Endodermal cell (in vitro differentiated cells): ENCODE data around the gene RAB31. TPM values are rescaled to one million over a fixed set of nuclear protein-coding genes. Genes with fewer than 3 reads are reported as not detected.

Source experiments
- DNase-seq: peaks from one replicate; pipeline ENCODE4 v3.0.0-alpha.2; 2017
- H3K27ac ChIP-seq: 2 replicates; pipeline ENCODE4 v1.5.1; 2013; ENCODE audit warnings: mild to moderate bottlenecking, low read depth, low read length, moderate library complexity
- H3K27me3 ChIP-seq: 2 replicates; pipeline ENCODE4 v1.6.1; 2013; ENCODE audit warnings: mild to moderate bottlenecking, low read length, moderate library complexity; ENCODE audit not compliant: insufficient read depth, control insufficient read depth, poor library complexity, severe bottlenecking
- H3K36me3 ChIP-seq: 2 replicates; pipeline ENCODE4 v1.7.0; 2013; ENCODE audit warnings: mild to moderate bottlenecking, low read length, moderate library complexity; ENCODE audit not compliant: control insufficient read depth, insufficient read depth
- H3K4me1 ChIP-seq: one replicate; pipeline ENCODE4 v1.7.0; 2013; ENCODE audit warnings: low read length; ENCODE audit not compliant: control insufficient read depth, insufficient read depth
- H3K4me3 ChIP-seq: 2 replicates; pipeline ENCODE4 v1.5.1; 2013; ENCODE audit warnings: mild to moderate bottlenecking, low read length, moderate library complexity
- H3K9ac ChIP-seq: 2 replicates; pipeline ENCODE4 v1.6.1; 2013; ENCODE audit warnings: mild to moderate bottlenecking, low read length, moderate library complexity; ENCODE audit not compliant: poor library complexity, severe bottlenecking; ENCODE audit errors: extremely low read depth
- H3K9me3 ChIP-seq: 2 replicates; pipeline ENCODE4 v1.6.1; 2013; ENCODE audit warnings: mild to moderate bottlenecking, low read length, moderate library complexity; ENCODE audit not compliant: control insufficient read depth
- H3K27ac Mint-ChIP-seq: 2 replicates; pipeline ENCODE4 v1.8.0; 2020; ENCODE audit warnings: mixed read lengths
- H3K27me3 Mint-ChIP-seq: 2 replicates; pipeline ENCODE4 v1.8.0; 2021; ENCODE audit warnings: mild to moderate bottlenecking, mixed read lengths; ENCODE audit not compliant: insufficient read depth
- H3K36me3 Mint-ChIP-seq: 2 replicates; pipeline ENCODE4 v1.8.0; 2020; ENCODE audit warnings: low read depth, mixed read lengths
- H3K4me1 Mint-ChIP-seq: 2 replicates; pipeline ENCODE4 v1.8.0; 2020; ENCODE audit warnings: mixed read lengths
- H3K4me3 Mint-ChIP-seq: 2 replicates; pipeline ENCODE4 v1.8.0; 2020; ENCODE audit warnings: mild to moderate bottlenecking, moderate library complexity, mixed read lengths
- H3K9me3 Mint-ChIP-seq: 2 replicates; pipeline ENCODE4 v1.8.0; 2020; ENCODE audit warnings: mild to moderate bottlenecking, mixed read lengths
- WGBS, 2 experiments: methylation state at CpG; one replicate each; pipeline versions ENCODE4 v1.1.5 to v1.1.7; 2013; ENCODE audit warnings: missing lambda C conversion rate in 2 of 2, mixed read lengths in 1 of 2; ENCODE audit not compliant: insufficient coverage in 1 of 2, insufficient read length in 1 of 2; 5-methylcytosine and 5-hydroxymethylcytosine counted together
- total RNA-seq, 2 donors: library from RNA; stranded (reverse); fragmentation: NEBNext Ultra II Directional in 1 of 2; extraction: Animal tissue kit (Norgen Biotek cat#: 25700) in 1 of 2; gene quantifications; 2 replicates in 1 of 2; 3 replicates in 1 of 2; pipeline ENCODE4 v1.2.1, GENCODE V29; 2021
- TF ChIP-seq, protein P1 (sequence below): fragments of 200-600 bp; sonication (generic); conservative IDR thresholded peaks from 2 replicates; pipeline ENCODE4 v1.5.0; 2021; ENCODE audit warnings: antibody characterized with exemption, mild to moderate bottlenecking

The RAB31 gene
- total RNA-seq, 2 donors from 2014 or later = 11.7 to 20.3 TPM

DNA sequence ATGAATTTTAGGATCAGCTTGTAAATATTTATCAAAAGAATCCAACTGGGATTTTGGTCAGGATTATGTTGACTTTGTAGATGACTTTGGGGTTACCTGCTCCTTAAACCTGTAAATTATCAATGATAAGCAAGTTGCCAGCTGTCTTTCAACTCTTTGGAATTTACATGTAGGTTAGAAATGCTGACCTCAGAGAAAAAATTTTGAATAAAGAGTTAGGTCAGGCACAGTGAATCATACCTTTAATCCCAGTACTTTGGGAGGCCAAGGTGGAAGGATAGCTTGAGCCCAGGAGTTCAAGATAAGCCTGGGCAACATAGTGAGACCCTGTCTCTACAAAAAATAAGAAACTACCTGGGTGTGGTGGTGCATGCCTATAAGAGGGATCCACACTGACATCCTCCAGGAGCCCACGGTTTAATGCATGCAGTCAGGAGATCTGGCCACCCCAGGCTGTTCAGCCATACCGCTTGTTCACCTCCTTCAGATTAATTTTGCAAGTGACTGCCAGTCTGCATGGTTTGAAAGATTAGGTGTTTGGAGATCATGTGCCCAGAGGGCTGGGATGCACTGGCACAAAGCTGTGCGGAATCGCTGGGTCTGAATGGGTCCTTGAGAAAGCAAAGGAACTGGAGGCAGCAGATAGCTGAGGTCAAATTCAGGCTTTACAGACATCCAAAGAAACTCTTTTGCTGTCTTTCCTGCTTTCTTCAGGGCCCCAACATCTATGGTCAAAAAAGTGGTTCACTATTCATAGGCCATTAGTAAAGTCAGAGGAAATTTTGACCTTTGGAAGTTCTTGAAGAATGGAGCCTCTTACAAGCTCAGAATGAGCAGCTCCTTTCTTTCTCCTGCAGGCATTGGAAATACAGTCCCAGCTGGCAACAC lies 94.3 kb downstream of the RAB31 start:
- Mint-ChIP-seq H3K4me1 (peaks cover 19% of the 10 kb centered on the region), H3K4me3 (no peak overlapping the region), H3K27ac (peak overlapping the region; percentile 14), H3K36me3 (peaks cover 4% of the 10 kb centered on the region), H3K27me3 (peaks cover 12% of the 10 kb centered on the region), H3K9me3 (peaks cover 10% of the 10 kb centered on the region)
- no peaks in the 10 kb centered on the region for H3K36me3 ChIP-seq
- H3K9me3 ChIP-seq = peaks cover 6% of the 10 kb centered on the region
- H3K4me3 ChIP-seq = no peak overlapping the region
- WGBS, 2 experiments = 96 to 100% methylated on average over 3 to 4 of the region's 4 CpGs
- H3K27ac ChIP-seq = no peak overlapping the region
- peaks cover 9% of the 10 kb centered on the region for H3K4me1 ChIP-seq
- TF ChIP-seq, protein P1, sequence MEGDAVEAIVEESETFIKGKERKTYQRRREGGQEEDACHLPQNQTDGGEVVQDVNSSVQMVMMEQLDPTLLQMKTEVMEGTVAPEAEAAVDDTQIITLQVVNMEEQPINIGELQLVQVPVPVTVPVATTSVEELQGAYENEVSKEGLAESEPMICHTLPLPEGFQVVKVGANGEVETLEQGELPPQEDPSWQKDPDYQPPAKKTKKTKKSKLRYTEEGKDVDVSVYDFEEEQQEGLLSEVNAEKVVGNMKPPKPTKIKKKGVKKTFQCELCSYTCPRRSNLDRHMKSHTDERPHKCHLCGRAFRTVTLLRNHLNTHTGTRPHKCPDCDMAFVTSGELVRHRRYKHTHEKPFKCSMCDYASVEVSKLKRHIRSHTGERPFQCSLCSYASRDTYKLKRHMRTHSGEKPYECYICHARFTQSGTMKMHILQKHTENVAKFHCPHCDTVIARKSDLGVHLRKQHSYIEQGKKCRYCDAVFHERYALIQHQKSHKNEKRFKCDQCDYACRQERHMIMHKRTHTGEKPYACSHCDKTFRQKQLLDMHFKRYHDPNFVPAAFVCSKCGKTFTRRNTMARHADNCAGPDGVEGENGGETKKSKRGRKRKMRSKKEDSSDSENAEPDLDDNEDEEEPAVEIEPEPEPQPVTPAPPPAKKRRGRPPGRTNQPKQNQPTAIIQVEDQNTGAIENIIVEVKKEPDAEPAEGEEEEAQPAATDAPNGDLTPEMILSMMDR = no peak
- no peak for DNase-seq
- peaks cover 4% of the 10 kb centered on the region for H3K27me3 ChIP-seq
- no peak overlapping the region for H3K9ac ChIP-seq

DNA sequence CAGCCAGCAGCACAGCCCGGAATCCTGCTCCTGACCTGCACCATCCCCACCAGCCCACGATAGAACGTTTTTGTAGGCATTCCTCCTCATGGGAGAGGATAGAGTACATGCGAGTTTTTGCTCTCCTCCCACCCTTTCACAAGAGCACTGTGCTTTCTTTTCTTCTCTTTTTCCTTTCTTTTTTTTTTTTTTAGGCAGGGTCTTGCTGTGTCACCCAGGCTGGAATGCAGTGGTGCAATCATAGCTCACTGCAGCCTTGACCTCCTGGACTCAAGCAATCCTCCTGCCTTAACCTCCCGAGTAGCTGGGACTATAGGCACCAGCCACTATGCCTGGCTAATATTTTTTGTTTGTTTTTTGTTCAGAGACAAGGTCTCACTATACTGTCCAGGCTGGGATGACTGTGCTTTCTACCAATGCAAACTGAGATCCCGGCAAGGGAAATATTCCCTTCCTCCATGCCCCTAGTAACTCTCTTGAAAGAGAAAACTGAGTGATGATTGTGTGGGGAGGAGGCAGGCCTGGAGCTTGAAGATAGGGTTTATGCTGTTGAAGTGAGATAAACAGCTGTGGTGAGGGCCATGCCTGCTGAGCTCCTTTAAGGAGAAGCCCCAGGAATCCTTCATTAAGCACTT lies 95.1 kb downstream of the RAB31 start:
- Mint-ChIP-seq H3K4me1 (peaks cover 19% of the 10 kb centered on the region), H3K27ac (peak overlapping the region; percentile 58), H3K9me3 (peaks cover 10% of the 10 kb centered on the region), H3K36me3 (peaks cover 4% of the 10 kb centered on the region), H3K27me3 (peaks cover 12% of the 10 kb centered on the region), H3K4me3 (no peak overlapping the region)
- peaks cover 6% of the 10 kb centered on the region for H3K9me3 ChIP-seq
- no peaks in the 10 kb centered on the region for H3K36me3 ChIP-seq
- WGBS, 2 experiments = 59 to 70% methylated on average over 4 to 6 of the region's 6 CpGs
- TF ChIP-seq, protein P1 = no peak
- no peak overlapping the region for H3K27ac ChIP-seq
- peaks cover 9% of the 10 kb centered on the region for H3K4me1 ChIP-seq
- peak; percentile 69 for DNase-seq
- peak overlapping the region; percentile 59 for H3K4me3 ChIP-seq
- no peak overlapping the region for H3K9ac ChIP-seq
- H3K27me3 ChIP-seq = peaks cover 4% of the 10 kb centered on the region

DNA sequence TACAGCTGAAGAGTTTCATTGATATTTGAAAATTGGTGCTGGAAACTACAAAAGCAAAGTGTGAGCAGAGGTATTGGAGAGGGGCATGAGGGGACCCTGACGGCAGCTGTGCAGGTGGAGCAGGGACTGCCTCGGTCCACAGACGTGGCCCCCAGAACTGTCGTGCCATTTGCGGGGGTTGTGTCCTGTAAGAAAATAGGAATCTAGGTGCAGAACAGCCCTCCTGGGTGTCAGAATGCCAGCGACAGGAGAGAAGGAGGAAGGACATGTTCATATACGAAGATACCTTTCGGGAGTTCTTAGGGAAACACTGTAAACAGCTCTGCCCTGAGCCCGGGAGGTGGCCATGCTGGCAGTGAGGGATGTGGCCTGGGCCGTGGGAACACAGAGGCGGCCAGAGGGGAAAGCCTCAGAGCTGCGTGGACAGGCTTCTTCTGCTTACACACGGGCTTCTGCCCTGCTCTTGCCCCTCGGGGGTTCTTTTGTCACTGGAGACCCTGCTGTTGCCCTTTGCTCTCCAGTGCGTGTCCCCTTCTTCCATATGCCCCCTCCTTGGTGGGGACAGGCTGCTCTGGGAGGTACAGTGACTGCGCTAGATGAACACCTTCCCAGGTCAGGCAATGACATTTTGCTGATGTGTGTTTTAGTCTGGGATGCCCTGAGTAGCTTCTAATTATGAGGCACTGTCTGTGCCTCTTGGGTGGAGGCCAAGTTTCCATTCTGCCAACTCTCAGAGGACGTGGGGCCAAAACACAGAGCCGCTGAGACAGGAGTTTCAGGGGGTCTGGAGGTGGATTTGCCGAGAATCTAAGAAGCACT lies 95.8 kb downstream of the RAB31 start:
- Histone ChIP-seq H3K27me3 (peaks cover 4% of the 10 kb centered on the region), H3K9me3 (peaks cover 6% of the 10 kb centered on the region), H3K4me3 (peak overlapping the region; percentile 59), H3K36me3 (no peaks in the 10 kb centered on the region), H3K4me1 (peaks cover 12% of the 10 kb centered on the region), H3K9ac (no peak overlapping the region), H3K27ac (no peak overlapping the region)
- 48 to 64% methylated on average over 13 to 19 of the region's 19 CpGs for WGBS, 2 experiments
- Mint-ChIP-seq H3K36me3 (peaks cover 4% of the 10 kb centered on the region), H3K4me1 (peaks cover 26% of the 10 kb centered on the region), H3K27me3 (peaks cover 12% of the 10 kb centered on the region), H3K9me3 (peaks cover 10% of the 10 kb centered on the region), H3K4me3 (no peak overlapping the region), H3K27ac (peak overlapping the region; percentile 58)
- DNase-seq = peak; percentile 80
- TF ChIP-seq, protein P1 = no peak
